CD4-positive, CD25-positive, alpha-beta regulatory T cell (primary cell): ENCODE results near the gene DOK7. TPM values are rescaled to one million over a fixed set of nuclear protein-coding genes. Genes with fewer than 3 reads are reported as not detected.

Experiments
- ATAC-seq, 2 donors: fragments of 150-1000 bp; cut with Tn5 transposase; one replicate each; pipeline ENCODE4 v1.10.0; 2021; ENCODE audit warnings: low read depth in 2 of 2, moderate number of reproducible peaks in 2 of 2, moderate library complexity in 1 of 2
- DNase-seq, 3 donors: peaks; one replicate each; pipeline versions ENCODE4 v3.0.0 to v3.0.0-alpha.2; 2012 to 2022; ENCODE audit warnings: mixed read lengths in 1 of 3
- H3K27ac ChIP-seq: one replicate; pipeline ENCODE4 v1.7.0; 2013; ENCODE audit warnings: mild to moderate bottlenecking, low read length; ENCODE audit not compliant: insufficient read depth, poor library complexity, severe bottlenecking
- H3K27me3 ChIP-seq: one replicate; pipeline ENCODE4 v1.7.0; 2013; ENCODE audit warnings: low read length; ENCODE audit not compliant: control insufficient read depth, insufficient read depth
- H3K36me3 ChIP-seq: one replicate; pipeline ENCODE4 v1.7.0; 2013; ENCODE audit warnings: mild to moderate bottlenecking, low read length, moderate library complexity; ENCODE audit not compliant: control insufficient read depth, insufficient read depth
- H3K4me1 ChIP-seq: 2 replicates; pipeline ENCODE4 v1.7.0; 2013; ENCODE audit warnings: mild to moderate bottlenecking, low read length; ENCODE audit not compliant: insufficient read depth, control insufficient read depth, poor library complexity, severe bottlenecking
- H3K4me3 ChIP-seq: one replicate; pipeline ENCODE4 v1.7.0; 2013; ENCODE audit warnings: low read depth, mild to moderate bottlenecking, low read length, moderate library complexity
- H3K9me3 ChIP-seq, 2 experiments: 1 replicate in 1 of 2; 2 replicates in 1 of 2; pipeline ENCODE4 v1.7.0; 2013; ENCODE audit warnings: low read length in 2 of 2, mild to moderate bottlenecking in 1 of 2, moderate library complexity in 1 of 2; ENCODE audit not compliant: control insufficient read depth in 2 of 2
- H3K27ac Mint-ChIP-seq, 3 donors: one replicate each; pipeline ENCODE4 v1.8.0; 2020 to 2022; ENCODE audit warnings: mild to moderate bottlenecking in 3 of 3, mixed read lengths in 3 of 3, moderate library complexity in 2 of 3
- H3K27me3 Mint-ChIP-seq: one replicate; pipeline ENCODE4 v1.8.0; 2022; ENCODE audit warnings: mild to moderate bottlenecking, mixed read lengths
- H3K36me3 Mint-ChIP-seq: one replicate; pipeline ENCODE4 v1.8.0; 2020; ENCODE audit warnings: mixed read lengths
- H3K4me1 Mint-ChIP-seq, 4 donors: one replicate each; pipeline ENCODE4 v1.8.0; 2020 to 2022; ENCODE audit warnings: mixed read lengths in 4 of 4, mild to moderate bottlenecking in 1 of 4
- H3K4me3 Mint-ChIP-seq, 4 donors: one replicate each; pipeline ENCODE4 v1.8.0; 2020 to 2022; ENCODE audit warnings: mild to moderate bottlenecking in 4 of 4, mixed read lengths in 4 of 4, moderate library complexity in 3 of 4
- H3K9me3 Mint-ChIP-seq, 7 donors: one replicate each; pipeline ENCODE4 v1.8.0; 2020 to 2022; ENCODE audit warnings: mixed read lengths in 7 of 7, mild to moderate bottlenecking in 3 of 7, moderate library complexity in 2 of 7
- polyA plus RNA-seq, 4 donors: library from polyadenylated mRNA; unstranded; fragments of 300-500 nt; fragmentation: Illumina TruSeq; gene quantifications; one replicate each; pipeline ENCODE4 v1.2.3, GENCODE V29; 2021
- total RNA-seq: library from RNA; stranded (reverse); gene quantifications from one replicate; pipeline ENCODE4 v1.2.3, GENCODE V29; 2022

DOK7 gene
- total and polyA plus RNA-seq, 5 donors from 2014 or later: 0.08 to 0.14 TPM; not detected in 3

DNA sequence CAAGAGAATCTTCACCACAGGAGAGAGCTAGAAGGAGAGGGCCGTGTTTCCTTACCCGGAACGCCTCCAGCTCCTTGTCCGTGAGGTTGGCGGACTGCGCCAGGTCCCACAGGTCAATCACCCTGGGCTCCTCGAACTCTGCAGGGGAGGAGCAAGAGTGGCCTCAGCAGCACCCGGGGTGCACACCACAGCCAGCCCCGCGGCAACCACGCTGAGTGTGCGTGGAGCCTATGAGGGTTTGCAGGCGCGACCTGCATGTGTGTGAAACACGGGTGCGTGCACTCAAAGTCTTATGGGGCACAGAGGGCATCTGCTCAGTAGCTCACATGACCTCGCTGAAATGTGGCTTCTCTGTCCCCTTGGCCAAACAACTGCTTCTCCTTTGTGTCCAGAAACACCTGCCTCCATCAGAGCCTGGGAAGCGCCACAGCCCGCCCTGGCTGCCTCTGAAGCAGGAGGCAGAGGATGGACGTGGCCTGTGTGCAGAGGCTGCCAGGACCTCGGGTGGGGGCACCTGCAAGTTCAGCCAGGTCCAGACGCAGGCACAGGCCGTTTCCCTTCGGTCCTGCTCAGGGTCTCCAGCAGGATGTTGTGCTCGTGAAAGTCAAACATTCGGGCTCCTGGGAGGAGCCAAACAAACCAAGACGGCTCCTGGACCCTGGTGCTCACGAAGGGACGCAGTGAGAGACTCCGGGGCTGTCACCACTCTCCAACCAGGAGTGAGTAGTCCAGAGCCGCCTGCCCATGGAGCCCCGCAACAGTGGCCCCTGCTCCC lies 53.1 kb downstream of the DOK7 start:
- Mint-ChIP-seq H3K4me1 (no peaks in the 10 kb centered on the region), H3K27me3 (no peaks in the 10 kb centered on the region), H3K36me3 (peaks cover 44% of the 10 kb centered on the region), H3K27ac (no peak overlapping the region), H3K4me3 (no peak overlapping the region), H3K9me3 (peaks cover 0 to 6% (median 0%) of the 10 kb centered on the region in 7 donors)
- no peaks in the 10 kb centered on the region for H3K9me3 ChIP-seq
- no peaks in the 10 kb centered on the region for H3K27me3 ChIP-seq
- H3K4me3 ChIP-seq: no peak overlapping the region
- H3K27ac ChIP-seq: no peak overlapping the region
- ATAC-seq (no peak), DNase-seq (no peak)
- no peaks in the 10 kb centered on the region for H3K4me1 ChIP-seq
- H3K36me3 ChIP-seq: peaks cover 80% of the 10 kb centered on the region

DNA sequence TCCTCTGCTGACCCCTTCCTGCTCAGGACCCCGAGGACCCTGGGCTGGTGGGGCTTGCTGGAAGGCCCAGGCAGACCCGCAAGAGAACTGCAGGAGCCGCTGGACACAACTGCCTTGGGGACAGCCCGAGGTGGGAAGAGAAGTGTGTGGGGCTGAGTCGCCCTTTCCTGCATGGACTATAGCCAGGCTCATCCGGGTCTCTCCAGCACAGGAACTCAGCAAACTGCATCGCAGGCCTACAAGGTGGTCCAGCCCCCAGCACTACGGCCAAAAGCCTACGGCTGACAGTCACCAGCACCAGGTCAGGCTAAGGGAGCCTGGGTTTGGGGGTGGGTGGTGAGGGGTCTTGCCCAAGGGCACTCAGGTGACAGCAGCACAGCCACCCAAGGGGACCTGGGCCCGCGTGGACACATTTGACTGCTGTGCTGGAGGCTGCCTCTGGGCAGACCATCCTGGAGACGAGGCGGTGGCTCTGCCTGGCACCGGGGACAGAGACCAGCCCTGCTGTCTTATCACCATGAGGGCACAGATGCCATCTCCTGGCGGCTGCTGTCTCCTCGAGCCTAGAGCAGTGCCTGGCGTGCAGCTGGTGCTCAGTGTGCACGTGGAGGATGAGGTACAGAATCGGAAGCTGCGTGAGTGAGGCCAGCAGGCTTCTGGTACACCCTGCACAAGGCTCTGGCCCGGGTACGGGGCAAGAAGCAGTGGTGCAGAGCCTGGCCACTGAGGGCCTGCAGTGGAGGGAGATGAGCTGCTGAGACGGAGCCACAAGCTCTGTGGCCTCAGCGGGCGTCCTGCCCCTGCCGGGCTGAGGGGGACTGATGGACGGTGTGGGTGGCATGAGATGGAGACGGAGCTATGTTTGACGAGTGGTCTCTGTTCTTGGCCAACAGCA lies 54.0 kb downstream of the DOK7 start:
- peaks cover 0 to 7% (median 0%) of the 10 kb centered on the region in 7 donors for H3K9me3 Mint-ChIP-seq
- H3K27ac ChIP-seq: no peak overlapping the region
- H3K4me1 Mint-ChIP-seq: no peaks in the 10 kb centered on the region
- no peaks in the 10 kb centered on the region for H3K27me3 Mint-ChIP-seq
- peak in 1 of 2 donors; percentile 19 for ATAC-seq
- no peaks in the 10 kb centered on the region for H3K4me1 ChIP-seq
- H3K36me3 Mint-ChIP-seq: peaks cover 43% of the 10 kb centered on the region
- H3K36me3 ChIP-seq: peaks cover 87% of the 10 kb centered on the region
- no peak overlapping the region for H3K27ac Mint-ChIP-seq
- H3K4me3 Mint-ChIP-seq: no peak overlapping the region
- H3K4me3 ChIP-seq: no peak overlapping the region
- no peaks in the 10 kb centered on the region for H3K27me3 ChIP-seq
- no peaks in the 10 kb centered on the region for H3K9me3 ChIP-seq
- DNase-seq: no peak

DNA sequence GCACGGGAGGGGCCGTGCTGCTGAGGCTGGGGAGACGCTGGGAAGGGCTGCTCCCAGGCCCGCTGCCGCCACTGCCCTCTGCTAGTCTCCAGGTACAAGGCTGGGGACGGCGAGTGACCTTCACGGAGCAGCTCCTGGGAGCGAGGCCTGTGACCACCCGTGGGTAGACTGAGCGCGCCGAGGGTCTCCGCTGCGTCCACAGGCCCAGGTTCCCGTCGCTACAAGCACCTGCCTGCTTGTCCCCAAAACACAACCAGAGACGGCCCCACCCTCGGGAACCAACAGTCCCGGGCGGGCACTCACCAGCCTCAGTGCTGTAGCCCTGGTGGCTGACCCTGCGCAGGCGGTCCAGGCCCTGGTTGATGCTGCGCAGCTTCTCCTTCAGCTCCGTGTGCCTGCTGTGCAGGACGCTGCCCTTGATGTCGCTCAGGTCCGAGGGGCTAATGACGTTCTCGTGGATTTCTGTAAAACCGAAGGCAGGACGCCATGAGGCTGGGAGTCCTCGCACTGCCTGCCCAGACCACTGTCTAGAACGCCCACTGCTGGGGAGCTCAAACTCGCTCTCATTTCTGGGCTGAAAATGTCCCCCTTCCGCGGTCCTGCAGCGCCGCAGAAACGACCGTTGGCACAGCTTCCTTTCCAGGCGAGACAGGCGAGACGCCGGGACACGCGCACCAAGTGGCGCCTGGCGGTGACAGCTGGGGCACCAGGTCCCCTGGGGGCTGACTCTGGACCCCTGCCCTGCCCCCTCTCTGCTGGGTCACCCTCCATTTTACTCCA lies 54.8 kb downstream of the DOK7 start:
- Mint-ChIP-seq H3K27ac (no peak overlapping the region), H3K36me3 (peaks cover 37% of the 10 kb centered on the region), H3K9me3 (peaks cover 0 to 7% (median 0%) of the 10 kb centered on the region in 7 donors), H3K4me3 (peak overlapping the region in 1 of 4 donors; percentile 9), H3K4me1 (no peaks in the 10 kb centered on the region), H3K27me3 (no peaks in the 10 kb centered on the region)
- Histone ChIP-seq H3K27me3 (no peaks in the 10 kb centered on the region), H3K9me3 (no peaks in the 10 kb centered on the region), H3K27ac (no peak overlapping the region), H3K36me3 (peaks cover 85% of the 10 kb centered on the region), H3K4me1 (no peaks in the 10 kb centered on the region), H3K4me3 (no peak overlapping the region)
- ATAC-seq: no peak
- no peak for DNase-seq

DNA sequence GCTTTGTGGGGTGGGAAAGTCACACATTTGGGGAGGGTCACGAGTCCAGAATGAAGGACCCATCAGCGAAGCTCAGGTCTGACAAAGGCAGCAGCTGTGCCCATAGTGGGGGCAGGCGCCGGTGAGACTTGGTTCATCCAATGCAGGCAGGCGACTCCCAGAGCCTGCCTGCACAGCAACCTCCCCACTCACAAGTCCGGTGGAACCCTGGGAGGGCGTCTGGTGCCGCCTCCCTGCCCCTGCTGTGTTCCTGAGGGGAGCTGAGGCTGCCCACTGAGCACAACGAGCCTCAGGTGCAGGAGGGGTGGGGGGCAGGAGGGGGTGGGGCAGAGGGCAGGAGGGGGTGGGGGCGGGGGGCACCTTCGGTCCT lies 55.4 kb downstream of the DOK7 start:
- Histone ChIP-seq H3K27ac (no peak overlapping the region), H3K27me3 (no peaks in the 10 kb centered on the region), H3K4me1 (no peaks in the 10 kb centered on the region), H3K4me3 (no peak overlapping the region), H3K9me3 (no peaks in the 10 kb centered on the region), H3K36me3 (peaks cover 88% of the 10 kb centered on the region)
- Mint-ChIP-seq H3K4me3 (no peak overlapping the region), H3K9me3 (peaks cover 0 to 3% (median 0%) of the 10 kb centered on the region in 7 donors), H3K36me3 (peaks cover 32% of the 10 kb centered on the region), H3K27me3 (no peaks in the 10 kb centered on the region), H3K27ac (no peak overlapping the region), H3K4me1 (no peaks in the 10 kb centered on the region)
- DNase-seq: no peak
- ATAC-seq: no peak

DNA sequence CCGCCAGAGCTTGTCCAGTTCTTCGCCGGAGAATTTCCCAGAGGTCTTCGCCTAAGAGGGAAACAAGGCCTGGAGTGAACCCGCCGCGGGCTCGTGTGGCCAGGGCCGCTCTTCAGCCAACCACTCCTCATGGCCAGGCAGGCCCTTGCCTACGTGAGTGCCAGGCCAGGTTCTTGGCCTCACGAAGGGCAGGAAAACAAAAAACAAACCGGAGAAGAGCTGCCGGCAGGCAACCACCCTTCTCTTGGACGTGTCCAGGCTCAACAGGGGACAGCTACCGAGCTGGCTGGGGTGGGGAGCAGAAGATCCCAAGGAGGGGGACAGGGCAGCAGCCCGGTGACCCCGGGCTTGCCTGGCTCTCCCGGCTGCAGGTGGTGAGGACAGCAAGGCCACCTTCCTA lies 55.8 kb downstream of the DOK7 start:
- Mint-ChIP-seq H3K27ac (no peak overlapping the region), H3K27me3 (no peaks in the 10 kb centered on the region), H3K36me3 (peaks cover 27% of the 10 kb centered on the region), H3K9me3 (peaks cover 0 to 1% (median 0%) of the 10 kb centered on the region in 7 donors), H3K4me3 (no peak overlapping the region), H3K4me1 (no peaks in the 10 kb centered on the region)
- no peak for DNase-seq
- Histone ChIP-seq H3K27ac (no peak overlapping the region), H3K36me3 (peaks cover 87% of the 10 kb centered on the region), H3K27me3 (no peaks in the 10 kb centered on the region), H3K4me3 (no peak overlapping the region), H3K4me1 (no peaks in the 10 kb centered on the region), H3K9me3 (no peaks in the 10 kb centered on the region)
- ATAC-seq: no peak

DNA sequence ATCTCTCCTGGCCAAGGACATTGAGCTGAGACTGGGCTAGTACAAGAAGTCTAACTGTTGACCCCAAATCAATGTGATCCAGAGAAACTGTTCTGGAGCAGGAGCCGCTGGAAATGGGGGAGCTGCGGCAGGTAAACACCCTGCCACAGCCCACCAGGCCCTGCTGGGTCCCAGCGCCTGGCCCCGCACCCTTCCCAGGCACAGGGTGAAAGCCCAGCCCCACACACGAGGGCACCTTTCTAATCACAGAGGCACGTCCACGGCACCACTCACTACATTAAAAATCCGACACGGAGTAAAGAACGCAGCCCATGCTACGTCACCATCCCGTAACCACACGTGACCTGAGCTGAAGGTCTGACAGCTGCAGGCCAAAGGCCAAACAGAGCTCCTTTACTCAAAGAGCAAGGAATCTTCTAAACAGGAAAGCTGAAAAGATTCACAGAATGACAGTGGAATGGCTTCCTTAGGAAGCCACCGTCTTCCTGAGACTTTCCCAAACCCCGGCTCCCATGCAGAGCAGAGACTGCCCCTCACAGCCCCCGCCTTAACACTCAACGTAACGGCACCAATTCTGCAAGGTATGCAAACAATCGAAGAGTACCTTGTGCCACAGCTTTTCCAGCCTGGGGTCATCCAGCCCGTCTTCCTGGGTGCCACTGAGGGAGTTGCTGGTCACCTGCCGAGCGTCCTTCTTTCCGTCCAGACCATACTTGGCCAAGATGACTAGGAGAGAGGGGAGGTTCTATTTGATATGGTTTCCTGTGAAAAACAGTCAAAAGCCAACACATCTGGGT lies 56.6 kb downstream of the DOK7 start:
- ATAC-seq (no peak), DNase-seq (no peak)
- no peaks in the 10 kb centered on the region for H3K4me1 Mint-ChIP-seq
- no peaks in the 10 kb centered on the region for H3K9me3 ChIP-seq
- H3K27ac Mint-ChIP-seq: no peak overlapping the region
- peaks cover 87% of the 10 kb centered on the region for H3K36me3 ChIP-seq
- H3K27me3 Mint-ChIP-seq: no peaks in the 10 kb centered on the region
- H3K4me3 Mint-ChIP-seq: no peak overlapping the region
- H3K27me3 ChIP-seq: no peaks in the 10 kb centered on the region
- no peak overlapping the region for H3K27ac ChIP-seq
- H3K36me3 Mint-ChIP-seq: peaks cover 28% of the 10 kb centered on the region
- H3K4me3 ChIP-seq: no peak overlapping the region
- peaks cover 0 to 1% (median 0%) of the 10 kb centered on the region in 7 donors for H3K9me3 Mint-ChIP-seq
- no peaks in the 10 kb centered on the region for H3K4me1 ChIP-seq

DNA sequence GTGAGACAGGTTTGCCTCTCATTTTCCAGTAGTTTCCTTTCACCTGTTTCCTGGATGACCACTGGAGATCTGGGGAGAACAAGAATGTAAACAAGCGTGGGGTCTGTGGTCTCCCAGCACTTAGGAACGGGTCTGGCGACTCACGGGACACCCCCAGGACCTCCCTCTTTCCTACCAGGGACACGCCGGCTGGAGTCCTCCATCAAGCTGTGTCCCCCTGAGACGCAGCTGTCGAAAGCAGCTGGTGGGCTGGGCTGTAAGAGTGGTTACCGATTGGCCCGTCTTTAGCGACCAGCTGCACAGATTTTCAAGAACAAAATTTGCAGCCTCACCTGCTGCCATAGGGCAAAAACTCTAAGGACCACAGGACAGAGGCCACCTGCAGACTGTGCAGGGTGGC lies 57.2 kb downstream of the DOK7 start:
- H3K4me3 Mint-ChIP-seq: peak overlapping the region in 1 of 4 donors; percentile 54
- ATAC-seq (no peak), DNase-seq (no peak)
- H3K27ac Mint-ChIP-seq: no peak overlapping the region
- H3K9me3 Mint-ChIP-seq: peaks cover 0 to 1% (median 0%) of the 10 kb centered on the region in 7 donors
- peaks cover 33% of the 10 kb centered on the region for H3K36me3 Mint-ChIP-seq
- no peaks in the 10 kb centered on the region for H3K4me1 Mint-ChIP-seq
- H3K4me1 ChIP-seq: no peaks in the 10 kb centered on the region
- H3K4me3 ChIP-seq: no peak overlapping the region
- no peaks in the 10 kb centered on the region for H3K27me3 ChIP-seq
- H3K27ac ChIP-seq: no peak overlapping the region
- H3K9me3 ChIP-seq: no peaks in the 10 kb centered on the region
- H3K36me3 ChIP-seq: peaks cover 89% of the 10 kb centered on the region
- H3K27me3 Mint-ChIP-seq: no peaks in the 10 kb centered on the region
